ENCODE measurements around the gene MRPL51. TPM values are rescaled to one million over a fixed set of nuclear protein-coding genes. Genes with fewer than 3 reads are reported as not detected.

The MRPL51 gene
- total and polyA plus RNA-seq, 2 experiments from 2014 or later, result 93.9 to 463 TPM

GRCh38 chr12:6526201-6526600, 33.1 kb upstream of the MRPL51 start:
- Histone ChIP-seq H2AFZ (no peak overlapping the region), H4K20me1 (replicated peaks; ENCODE audit: insufficient read depth) (peaks cover 6% of the 10 kb centered on the region), H3K4me3 (no peak overlapping the region), H3K9me2 (ENCODE audit: insufficient read depth) (no peaks in the 10 kb centered on the region), H3K79me2 (replicated peaks; ENCODE audit: insufficient read depth) (0 out of 2 replicates have a peak, but pooled peaks cover 3% of the 10 kb centered on the region), H3K4me2 (no peak overlapping the region), H3K27ac (ENCODE audit: low read depth) (no peak overlapping the region), H3K4me1 (ENCODE audit: insufficient read depth) (peaks cover 4% of the 10 kb centered on the region; the same call in 1 of the 2 replicates), H3K36me3 (ENCODE audit: insufficient read depth) (peaks cover 92% of the 10 kb centered on the region), H3K27me3 (ENCODE audit: insufficient read depth) (no peaks in the 10 kb centered on the region), H3F3A (replicated peaks; ENCODE audit: low read depth) (peaks cover 34% of the 10 kb centered on the region)
- TF ChIP-seq, protein P1, sequence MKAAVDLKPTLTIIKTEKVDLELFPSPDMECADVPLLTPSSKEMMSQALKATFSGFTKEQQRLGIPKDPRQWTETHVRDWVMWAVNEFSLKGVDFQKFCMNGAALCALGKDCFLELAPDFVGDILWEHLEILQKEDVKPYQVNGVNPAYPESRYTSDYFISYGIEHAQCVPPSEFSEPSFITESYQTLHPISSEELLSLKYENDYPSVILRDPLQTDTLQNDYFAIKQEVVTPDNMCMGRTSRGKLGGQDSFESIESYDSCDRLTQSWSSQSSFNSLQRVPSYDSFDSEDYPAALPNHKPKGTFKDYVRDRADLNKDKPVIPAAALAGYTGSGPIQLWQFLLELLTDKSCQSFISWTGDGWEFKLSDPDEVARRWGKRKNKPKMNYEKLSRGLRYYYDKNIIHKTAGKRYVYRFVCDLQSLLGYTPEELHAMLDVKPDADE (IDR thresholded peaks at IDR 0.05), result no peak
- TF ChIP-seq EZH2phosphoT487 (IDR thresholded peaks at IDR 0.05; ENCODE audit: unreplicated experiment) (no peak), REST (IDR thresholded peaks at IDR 0.05; ENCODE audit: unreplicated experiment) (no peak), JUNB (IDR thresholded peaks at IDR 0.05; ENCODE audit: unreplicated experiment) (no peak), STAT1 (IDR thresholded peaks at IDR 0.05; ENCODE audit: unreplicated experiment) (no peak), CREB1 (CRISPR knock-in tag; IDR thresholded peaks at IDR 0.05; ENCODE audit: low read depth) (no peak), EZH2 (IDR thresholded peaks at IDR 0.05; ENCODE audit: low read depth, unreplicated experiment) (no peak), ZNF331 (CRISPR knock-in tag; IDR thresholded peaks at IDR 0.05; ENCODE audit: low read depth) (no peak)
- TF ChIP-seq, protein P2, sequence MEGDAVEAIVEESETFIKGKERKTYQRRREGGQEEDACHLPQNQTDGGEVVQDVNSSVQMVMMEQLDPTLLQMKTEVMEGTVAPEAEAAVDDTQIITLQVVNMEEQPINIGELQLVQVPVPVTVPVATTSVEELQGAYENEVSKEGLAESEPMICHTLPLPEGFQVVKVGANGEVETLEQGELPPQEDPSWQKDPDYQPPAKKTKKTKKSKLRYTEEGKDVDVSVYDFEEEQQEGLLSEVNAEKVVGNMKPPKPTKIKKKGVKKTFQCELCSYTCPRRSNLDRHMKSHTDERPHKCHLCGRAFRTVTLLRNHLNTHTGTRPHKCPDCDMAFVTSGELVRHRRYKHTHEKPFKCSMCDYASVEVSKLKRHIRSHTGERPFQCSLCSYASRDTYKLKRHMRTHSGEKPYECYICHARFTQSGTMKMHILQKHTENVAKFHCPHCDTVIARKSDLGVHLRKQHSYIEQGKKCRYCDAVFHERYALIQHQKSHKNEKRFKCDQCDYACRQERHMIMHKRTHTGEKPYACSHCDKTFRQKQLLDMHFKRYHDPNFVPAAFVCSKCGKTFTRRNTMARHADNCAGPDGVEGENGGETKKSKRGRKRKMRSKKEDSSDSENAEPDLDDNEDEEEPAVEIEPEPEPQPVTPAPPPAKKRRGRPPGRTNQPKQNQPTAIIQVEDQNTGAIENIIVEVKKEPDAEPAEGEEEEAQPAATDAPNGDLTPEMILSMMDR (conservative IDR thresholded peaks at IDR 0.05; ENCODE audit: low read depth in 2 of 2), result no peak
- Mint-ChIP-seq H3K36me3 (ENCODE audit: low read depth) (peaks cover 99% of the 10 kb centered on the region), H3K4me1 (peaks cover 11% of the 10 kb centered on the region), H3K27ac (0 out of 2 replicates have a peak overlapping the region, but pooled peaks have one; percentile 5), H3K9me3 (no peaks in the 10 kb centered on the region), H3K4me3 (no peak overlapping the region), H3K27me3 (ENCODE audit: insufficient read depth, low read depth, poor library complexity) (peaks cover 3% of the 10 kb centered on the region)
- DNase-seq (ENCODE audit: low spot score) (no peak), ATAC-seq (no peak)

DNA sequence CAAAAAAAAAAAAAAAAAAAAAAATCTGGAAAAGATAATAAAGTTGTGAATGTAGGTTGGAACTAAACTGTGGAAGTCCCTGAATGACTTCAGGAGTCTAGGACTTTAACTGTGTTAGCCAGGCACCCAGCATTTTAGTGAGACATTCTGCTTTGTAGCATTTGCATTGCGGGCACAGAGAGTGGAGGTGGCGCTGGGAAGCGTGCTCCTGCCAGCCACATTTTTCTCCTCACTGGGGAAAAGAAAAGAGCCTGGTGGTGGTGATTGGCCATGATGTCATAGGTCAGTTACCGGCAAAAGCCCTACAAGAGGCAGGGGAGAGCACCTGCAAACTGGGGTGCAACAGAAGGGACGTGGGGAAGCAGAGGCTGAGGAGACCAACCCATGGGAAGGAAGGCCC, 31.6 kb upstream of the MRPL51 start:
- no peak overlapping the region for H3K27ac Mint-ChIP-seq
- H2AFZ ChIP-seq, result no peak overlapping the region
- no peak overlapping the region for H3K4me3 ChIP-seq
- DNase-seq (ENCODE audit: low spot score) (no peak), ATAC-seq (no peak)
- peaks cover 6% of the 10 kb centered on the region for H4K20me1 ChIP-seq (replicated peaks; ENCODE audit: insufficient read depth)
- H3K9me3 Mint-ChIP-seq, result no peaks in the 10 kb centered on the region
- no peaks in the 10 kb centered on the region for H3K4me1 ChIP-seq (ENCODE audit: insufficient read depth)
- H3K27ac ChIP-seq (ENCODE audit: low read depth), result no peak overlapping the region
- H3K4me3 Mint-ChIP-seq, result no peak overlapping the region
- H3K79me2 ChIP-seq (replicated peaks; ENCODE audit: insufficient read depth), result no peaks in the 10 kb centered on the region
- TF ChIP-seq CREB1 (CRISPR knock-in tag; IDR thresholded peaks at IDR 0.05; ENCODE audit: low read depth) (no peak), STAT1 (IDR thresholded peaks at IDR 0.05; ENCODE audit: unreplicated experiment) (no peak), EZH2phosphoT487 (IDR thresholded peaks at IDR 0.05; ENCODE audit: unreplicated experiment) (no peak), NANOG (IDR thresholded peaks at IDR 0.05; ENCODE audit: borderline replicate concordance) (no peak), REST (IDR thresholded peaks at IDR 0.05; ENCODE audit: unreplicated experiment) (no peak), ZNF114 (CRISPR knock-in tag; IDR thresholded peaks at IDR 0.05) (no peak)
- H3K4me1 Mint-ChIP-seq, result peaks cover 6% of the 10 kb centered on the region
- H3K9me2 ChIP-seq (ENCODE audit: insufficient read depth), result no peaks in the 10 kb centered on the region
- 0 out of 2 replicates have a peak, but pooled peaks cover 23% of the 10 kb centered on the region for H3F3A ChIP-seq (replicated peaks; ENCODE audit: low read depth)
- H3K27me3 ChIP-seq (ENCODE audit: insufficient read depth), result no peaks in the 10 kb centered on the region
- peaks cover 89% of the 10 kb centered on the region for H3K36me3 ChIP-seq (ENCODE audit: insufficient read depth)
- H3K4me2 ChIP-seq, result no peak overlapping the region
- peaks cover 95% of the 10 kb centered on the region for H3K36me3 Mint-ChIP-seq (ENCODE audit: low read depth)
- H3K27me3 Mint-ChIP-seq (ENCODE audit: insufficient read depth, low read depth, poor library complexity), result peaks cover 1% of the 10 kb centered on the region
